Mononuclear cell (primary cell): Measurements from ENCODE around the gene TTLL8. TPM values are rescaled to one million over a fixed set of nuclear protein-coding genes. Genes with fewer than 3 reads are reported as not detected.

ENCODE experiments used
- H3K27me3 ChIP-seq: 2 replicates; pipeline ENCODE4 v1.6.0; 2011; ENCODE audit warnings: low read length, control low read depth; ENCODE audit not compliant: insufficient read depth
- H3K4me1 ChIP-seq: 2 replicates; pipeline ENCODE4 v1.5.1; 2011; ENCODE audit warnings: mild to moderate bottlenecking, low read length, control low read depth; ENCODE audit not compliant: insufficient read depth
- H3K4me3 ChIP-seq: 2 replicates; pipeline ENCODE4 v1.5.1; 2011; ENCODE audit warnings: mild to moderate bottlenecking, low read length, moderate library complexity
- H3K9me3 ChIP-seq: 2 replicates; pipeline ENCODE4 v1.5.1; 2011; ENCODE audit warnings: low read depth, mild to moderate bottlenecking, control low read depth, low read length
- total RNA-seq: library from RNA; depleted of rRNA; stranded (reverse); fragments of >200 nt; gene quantifications from one replicate; pipeline ENCODE4 v1.2.3, GENCODE V29; 2012

TTLL8 gene
- total RNA-seq, 1 donor, result not detected

DNA sequence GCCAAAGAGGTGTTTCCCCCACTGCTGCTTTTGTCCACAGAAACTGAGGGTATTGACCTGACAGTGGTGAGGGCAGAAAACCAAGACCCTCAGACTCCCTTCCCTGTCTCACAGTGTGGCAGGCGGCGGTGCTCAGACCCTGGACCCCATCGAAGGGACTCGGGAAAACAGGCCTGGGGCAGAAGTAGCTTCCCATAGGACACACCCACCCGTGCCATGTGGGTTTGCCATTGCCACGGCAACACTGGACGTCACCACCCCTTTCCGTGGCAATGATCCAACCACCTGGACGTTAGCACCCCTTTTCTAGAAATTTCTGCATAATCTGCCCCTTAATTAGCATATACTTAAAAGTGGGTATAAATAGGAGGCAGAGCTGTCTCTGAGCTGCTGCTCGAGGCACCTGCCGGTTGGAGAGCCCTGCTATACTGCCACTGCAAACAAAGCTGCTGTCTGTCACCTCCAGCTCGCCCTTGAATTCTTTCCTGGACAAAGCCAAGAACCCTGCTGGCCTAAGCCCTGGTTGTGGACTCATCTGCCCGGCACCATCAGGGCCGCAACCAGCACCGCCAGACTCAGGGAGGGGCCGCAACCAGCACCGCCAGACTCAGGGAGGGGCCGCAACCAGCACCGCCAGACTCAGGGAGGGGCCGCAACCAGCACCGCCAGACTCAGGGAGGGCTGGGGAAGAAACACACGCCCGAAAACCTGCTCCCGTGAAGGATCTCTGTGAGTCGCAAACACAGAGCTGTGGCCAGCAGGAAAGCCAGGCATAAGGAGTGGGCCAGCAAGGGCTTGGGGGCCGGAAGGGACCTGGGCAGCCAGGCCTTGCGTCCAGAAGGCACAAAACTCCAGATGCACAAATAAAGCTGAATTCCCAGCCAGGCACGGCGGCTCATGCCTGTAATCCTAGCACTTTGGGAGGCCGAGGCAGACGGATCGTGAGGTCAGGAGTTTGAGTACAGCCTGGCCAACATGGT is 16.7 kb upstream of the TTLL8 start:
- H3K4me1 ChIP-seq, result no peaks in the 10 kb centered on the region
- H3K9me3 ChIP-seq, result no peaks in the 10 kb centered on the region
- no peak overlapping the region for H3K4me3 ChIP-seq
- no peaks in the 10 kb centered on the region for H3K27me3 ChIP-seq

DNA sequence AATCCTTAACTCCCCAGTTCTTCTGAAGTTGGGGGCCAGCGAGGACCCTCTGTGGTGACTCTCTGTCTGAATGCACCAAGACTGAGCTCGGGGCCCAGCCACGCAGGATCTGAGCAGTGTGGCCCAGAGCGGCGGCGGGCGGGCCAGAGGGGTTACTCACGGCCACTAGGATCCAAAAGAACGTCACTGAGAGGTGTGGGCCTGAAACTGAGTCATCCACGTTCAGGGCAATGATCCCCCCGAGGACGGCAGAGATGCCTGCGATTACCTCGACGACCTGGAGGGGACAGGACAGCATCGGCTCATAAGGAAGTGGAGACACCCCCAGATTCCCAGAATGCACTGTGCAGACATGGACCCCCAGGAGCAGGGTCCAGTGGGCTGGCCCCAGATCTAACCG is 16.0 kb upstream of the TTLL8 start:
- no peaks in the 10 kb centered on the region for H3K27me3 ChIP-seq
- H3K4me1 ChIP-seq, result no peaks in the 10 kb centered on the region
- H3K9me3 ChIP-seq, result no peaks in the 10 kb centered on the region
- no peak overlapping the region for H3K4me3 ChIP-seq

DNA sequence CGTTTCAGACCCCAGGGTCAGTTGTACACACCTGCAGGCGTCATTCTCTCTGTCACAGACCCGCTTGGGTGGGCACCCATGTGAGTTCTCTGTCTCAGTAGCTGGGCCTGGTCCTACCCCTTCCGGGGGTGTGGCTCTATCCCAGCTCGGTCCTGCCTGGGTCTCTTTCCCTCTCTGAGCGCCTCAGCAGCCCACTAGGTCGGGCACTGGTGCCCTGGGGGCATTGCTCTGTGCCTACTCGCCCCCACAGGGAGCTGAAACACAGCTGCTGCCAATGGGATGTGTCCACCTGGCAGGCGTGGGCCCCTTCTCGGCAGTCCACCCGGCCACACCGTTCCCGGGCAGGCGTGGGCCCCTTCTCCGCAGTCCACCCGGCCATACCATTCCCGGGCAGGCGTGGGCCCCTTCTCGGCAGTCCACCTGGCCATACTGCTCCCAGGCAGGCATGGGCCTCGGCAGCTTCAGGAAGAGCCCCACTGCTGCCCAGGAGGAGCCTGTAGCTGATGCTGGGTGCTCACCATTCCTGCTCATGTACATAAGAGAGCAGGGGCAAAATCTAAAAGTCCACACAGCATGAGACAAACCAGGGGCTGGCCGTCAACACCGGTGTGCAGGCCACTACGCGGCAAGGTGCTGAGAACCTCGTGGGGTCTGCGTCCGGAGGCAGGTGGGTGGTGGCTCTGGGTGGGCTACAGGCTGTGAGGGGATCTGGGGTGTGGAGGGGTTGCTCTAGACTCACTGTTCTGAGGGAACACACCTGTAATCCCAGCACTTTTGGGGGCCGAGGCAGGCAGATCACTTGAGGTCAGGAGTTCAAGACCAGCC is 14.8 kb upstream of the TTLL8 start:
- Histone ChIP-seq H3K4me3 (no peak overlapping the region), H3K27me3 (no peaks in the 10 kb centered on the region), H3K9me3 (no peaks in the 10 kb centered on the region), H3K4me1 (no peaks in the 10 kb centered on the region)

GRCh38 chr22:50072167-50072555 is 14.1 kb upstream of the TTLL8 start:
- Histone ChIP-seq H3K27me3 (no peaks in the 10 kb centered on the region), H3K4me3 (no peak overlapping the region), H3K4me1 (no peaks in the 10 kb centered on the region), H3K9me3 (no peaks in the 10 kb centered on the region)

GRCh38 chr22:50071432-50072166 is 13.5 kb upstream of the TTLL8 start:
- no peaks in the 10 kb centered on the region for H3K9me3 ChIP-seq

GRCh38 chr22:50070366-50070765 is 12.3 kb upstream of the TTLL8 start:
- Histone ChIP-seq H3K4me3 (no peak overlapping the region), H3K4me1 (no peaks in the 10 kb centered on the region), H3K27me3 (no peaks in the 10 kb centered on the region), H3K9me3 (no peaks in the 10 kb centered on the region)

More at GRCh38 chr22:50071432-50072166, 13.5 kb upstream of the TTLL8 start:
- H3K4me3 ChIP-seq, result no peak overlapping the region
- H3K27me3 ChIP-seq, result no peaks in the 10 kb centered on the region
- no peaks in the 10 kb centered on the region for H3K4me1 ChIP-seq

- no peak overlapping the region for H3K4me3 ChIP-seq
- H3K9me3 ChIP-seq, result no peaks in the 10 kb centered on the region
- H3K4me1 ChIP-seq, result no peaks in the 10 kb centered on the region
- H3K27me3 ChIP-seq, result no peaks in the 10 kb centered on the region
Observed at GRCh38 chr22:50068096-50068495, 10.0 kb upstream of the TTLL8 start.

DNA sequence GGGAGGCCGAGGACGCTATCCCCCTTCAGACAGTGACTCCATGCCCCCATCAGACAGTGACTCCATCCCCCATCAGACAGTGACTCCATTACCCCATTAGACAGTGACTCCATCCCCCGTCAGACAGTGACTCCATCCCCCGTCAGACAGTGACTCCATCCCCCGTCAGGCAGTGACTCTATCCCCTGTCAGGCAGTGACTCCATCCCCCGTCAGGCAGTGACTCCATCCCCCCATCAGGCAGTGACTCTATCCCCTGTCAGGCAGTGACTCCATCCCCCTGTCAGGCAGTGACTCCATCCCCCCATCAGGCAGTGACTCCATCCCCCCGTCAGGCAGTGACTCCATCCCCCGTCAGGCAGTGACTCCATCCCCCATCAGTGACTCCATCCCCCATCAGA is 9.1 kb upstream of the TTLL8 start:
- H3K4me1 ChIP-seq, result no peaks in the 10 kb centered on the region
- no peaks in the 10 kb centered on the region for H3K9me3 ChIP-seq
- H3K4me3 ChIP-seq, result no peak overlapping the region
- H3K27me3 ChIP-seq, result no peaks in the 10 kb centered on the region

DNA sequence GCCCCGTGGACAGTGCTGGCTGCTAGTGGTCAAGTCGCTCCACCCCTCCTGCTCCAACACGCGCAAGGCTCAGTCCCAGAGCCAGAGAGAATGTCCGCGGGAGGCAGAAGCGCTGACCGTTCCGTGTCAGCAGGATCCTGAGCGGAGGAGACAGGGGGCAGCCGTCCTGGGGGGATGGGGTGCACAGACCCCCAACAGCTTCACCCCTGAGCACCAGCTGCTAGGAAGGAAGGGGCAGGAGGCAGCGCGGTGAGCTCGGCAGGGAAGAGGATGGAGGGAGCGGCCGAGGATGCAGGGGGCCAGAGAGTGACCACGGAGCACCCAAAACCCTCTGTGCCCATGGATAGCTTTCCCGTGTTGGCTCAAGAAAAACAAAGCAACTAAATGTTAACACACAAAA is 6.4 kb upstream of the TTLL8 start:
- no peaks in the 10 kb centered on the region for H3K27me3 ChIP-seq
- H3K4me3 ChIP-seq, result no peak overlapping the region
- no peaks in the 10 kb centered on the region for H3K4me1 ChIP-seq

DNA sequence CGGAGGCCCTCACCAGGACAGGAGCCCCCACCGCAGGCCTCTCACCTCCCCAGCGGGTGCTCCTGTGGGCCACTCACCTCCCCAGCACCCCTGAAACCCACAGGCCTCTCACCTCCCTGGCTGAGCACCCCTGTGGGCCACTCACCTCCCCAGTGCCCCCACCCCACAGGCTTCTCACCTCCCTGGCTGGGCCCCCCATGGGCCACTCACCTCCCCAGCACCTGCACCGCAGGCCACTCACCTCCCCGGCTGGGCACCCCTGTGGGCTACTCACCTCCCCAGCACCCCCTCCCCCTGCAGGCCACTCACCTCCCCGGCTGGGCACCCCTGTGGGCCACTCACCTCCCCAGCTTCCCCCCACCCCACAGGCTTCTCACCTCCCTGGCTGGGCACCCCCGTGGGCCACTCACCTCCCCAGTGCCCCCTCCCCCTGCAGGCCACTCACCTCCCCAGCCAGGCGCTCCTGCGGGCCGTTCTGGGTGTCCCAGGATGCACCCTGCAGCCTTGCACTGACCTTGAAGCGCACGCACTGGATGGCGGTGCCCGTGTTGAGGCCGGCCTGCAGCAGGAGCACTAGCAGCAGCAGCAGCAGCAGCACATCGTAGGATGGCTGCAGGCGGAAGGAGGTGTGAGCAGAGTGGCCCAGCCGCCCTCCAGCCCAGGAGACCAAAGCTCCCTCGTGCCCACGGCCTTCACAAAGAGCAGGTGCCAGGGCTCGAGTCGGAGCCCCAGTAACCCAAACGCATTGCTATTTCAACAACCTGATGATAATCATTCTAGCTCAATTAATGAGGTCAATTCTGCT is 5.7 kb upstream of the TTLL8 start:
- H3K4me1 ChIP-seq, result no peaks in the 10 kb centered on the region
- H3K27me3 ChIP-seq, result no peaks in the 10 kb centered on the region
- no peak overlapping the region for H3K4me3 ChIP-seq
- no peaks in the 10 kb centered on the region for H3K9me3 ChIP-seq

More for the DNA sequence above, 6.4 kb upstream of the TTLL8 start:
- no peaks in the 10 kb centered on the region for H3K9me3 ChIP-seq

DNA sequence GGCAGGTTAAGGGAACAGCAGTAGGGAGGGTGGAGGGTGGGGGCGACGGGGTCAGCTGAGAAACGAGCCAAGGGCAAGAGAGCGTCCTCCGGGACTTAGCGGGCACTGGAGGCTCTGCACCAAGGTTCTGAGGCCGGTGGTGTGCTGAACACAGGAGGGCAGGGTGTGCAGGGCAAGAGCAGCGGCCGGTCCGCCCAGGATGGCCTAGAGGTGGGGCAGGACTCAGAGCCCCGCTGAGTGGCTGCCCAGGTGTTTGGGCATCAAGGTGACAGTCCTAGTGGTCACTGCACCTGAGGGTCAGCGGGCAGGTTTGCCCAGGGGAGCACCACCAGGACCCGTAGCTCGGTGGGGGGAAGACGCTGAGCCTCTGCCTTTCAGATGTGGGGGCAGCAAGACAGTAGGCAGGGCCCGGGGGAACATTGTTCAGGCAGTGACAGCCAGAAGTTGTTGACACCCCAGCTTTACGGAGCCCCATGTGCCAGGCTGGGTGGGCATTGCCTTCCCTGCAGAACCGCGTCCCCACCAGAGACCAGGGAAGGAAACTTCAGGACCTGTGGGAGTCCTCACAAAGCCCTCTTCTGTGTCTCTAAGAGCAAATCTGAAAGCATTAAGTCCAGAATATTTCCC is 4.5 kb upstream of the TTLL8 start:
- H3K27me3 ChIP-seq, result peaks cover 2% of the 10 kb centered on the region
- no peaks in the 10 kb centered on the region for H3K9me3 ChIP-seq
- no peak overlapping the region for H3K4me3 ChIP-seq
- no peaks in the 10 kb centered on the region for H3K4me1 ChIP-seq

GRCh38 chr22:50061824-50062355 is 3.8 kb upstream of the TTLL8 start:
- Histone ChIP-seq H3K9me3 (no peaks in the 10 kb centered on the region), H3K4me1 (no peaks in the 10 kb centered on the region), H3K27me3 (peaks cover 5% of the 10 kb centered on the region), H3K4me3 (no peak overlapping the region)

DNA sequence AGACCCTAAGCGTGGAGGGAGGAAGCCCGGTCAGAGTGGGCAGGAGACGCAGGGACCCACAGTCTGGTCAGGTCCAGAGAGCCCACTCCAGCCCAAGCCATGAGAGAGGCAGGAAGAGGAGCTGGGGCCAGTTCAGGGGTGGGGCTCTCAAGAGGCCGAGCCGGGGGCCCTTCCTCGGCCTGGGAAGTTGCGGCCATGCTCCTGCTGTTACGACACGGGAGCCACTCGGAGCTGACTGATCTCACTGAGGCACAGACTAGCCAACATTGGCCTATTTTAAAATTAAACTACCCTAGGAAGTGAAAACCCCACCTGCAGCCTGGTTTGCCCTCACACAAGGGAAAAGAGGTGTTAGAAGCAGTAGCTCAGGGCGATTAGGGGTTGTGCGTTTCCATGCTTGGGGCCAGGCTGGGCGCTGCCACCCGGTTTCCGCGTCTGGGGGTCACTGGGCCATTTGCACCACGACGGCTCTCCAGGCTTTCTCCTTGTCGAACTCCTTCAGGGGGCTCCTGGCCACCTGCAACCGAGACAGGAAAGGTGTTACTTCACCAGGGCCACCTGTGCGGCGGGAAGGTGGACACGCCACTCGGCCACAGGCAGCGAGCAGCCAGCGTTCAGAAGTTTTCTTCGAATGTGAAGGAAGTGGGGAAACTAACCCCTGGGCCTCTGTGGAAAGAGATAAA is 3.2 kb upstream of the TTLL8 start:
- no peaks in the 10 kb centered on the region for H3K9me3 ChIP-seq
- no peak overlapping the region for H3K4me3 ChIP-seq
- H3K27me3 ChIP-seq, result peaks cover 5% of the 10 kb centered on the region
- no peaks in the 10 kb centered on the region for H3K4me1 ChIP-seq
